NT2/D1 (cell line): ENCODE results near the gene MAN1A2.
"Not testable (repeated sequence)": the region's sequence is repeated elsewhere in the genome, so short reads cannot be mapped to it uniquely, and the experiment has no call there.

Experiments used
- DNase-seq: peaks from one replicate; pipeline ENCODE4 v3.0.0-alpha.2; 2011; ENCODE audit warnings: low read depth, low spot score
- H3K27me3 ChIP-seq: 2 replicates; pipeline ENCODE4 v1.6.0; 2011; ENCODE audit warnings: mild to moderate bottlenecking; ENCODE audit not compliant: insufficient read length, insufficient read depth
- H3K36me3 ChIP-seq: 2 replicates; pipeline ENCODE4 v1.6.1; 2011; ENCODE audit warnings: mild to moderate bottlenecking, low read length, mixed read lengths; ENCODE audit not compliant: insufficient read depth, insufficient read length
- H3K4me1 ChIP-seq: 2 replicates; pipeline ENCODE4 v1.5.1; 2011; ENCODE audit not compliant: insufficient read depth, insufficient read length
- H3K4me3 ChIP-seq: 2 replicates; pipeline ENCODE4 v1.5.1; 2011; ENCODE audit warnings: low read depth; ENCODE audit not compliant: insufficient read length
- H3K9ac ChIP-seq: 2 replicates; pipeline ENCODE4 v1.6.0; 2011; ENCODE audit warnings: low read depth; ENCODE audit not compliant: insufficient read length
- H3K9me3 ChIP-seq: 2 replicates; pipeline ENCODE4 v1.5.1; 2011; ENCODE audit warnings: mild to moderate bottlenecking, low read length; ENCODE audit not compliant: insufficient read depth
- SUZ12 ChIP-seq: IDR thresholded peaks from 2 replicates; pipeline ENCODE4 v1.6.1; 2011; ENCODE audit not compliant: insufficient read length, insufficient read depth; ENCODE audit errors: extremely low read depth
- YY1 ChIP-seq: IDR thresholded peaks from 2 replicates; pipeline ENCODE4 v1.6.1; 2011; ENCODE audit not compliant: insufficient read length, insufficient read depth
- ZNF274 ChIP-seq: IDR thresholded peaks from 2 replicates; pipeline ENCODE4 v1.6.1; 2011; ENCODE audit warnings: mild to moderate bottlenecking, low read depth, low read length

The MAN1A2 gene

GRCh38 chr1:117467336-117467735, 100.1 kb downstream of the MAN1A2 start:
- TF ChIP-seq SUZ12 = no peak
- TF ChIP-seq YY1 = no peak
- TF ChIP-seq ZNF274 = no peak
- no peak overlapping the region for H3K9ac ChIP-seq
- no peaks in the 10 kb centered on the region for H3K36me3 ChIP-seq
- DNase-seq = no peak
- no peak overlapping the region for H3K4me3 ChIP-seq
- no peaks in the 10 kb centered on the region for H3K9me3 ChIP-seq
- H3K27me3 ChIP-seq = no peaks in the 10 kb centered on the region
- H3K4me1 ChIP-seq = no peaks in the 10 kb centered on the region

- no peak for TF ChIP-seq ZNF274
- no peak for TF ChIP-seq SUZ12
- no peak for TF ChIP-seq YY1
These were observed 105.8 kb downstream of the MAN1A2 start for GRCh38 chr1:117473063-117473462.

GRCh38 chr1:117475495-117475894, 108.2 kb downstream of the MAN1A2 start:
- H3K36me3 ChIP-seq, H3K9me3 ChIP-seq, DNase-seq, H3K9ac ChIP-seq, H3K4me3 ChIP-seq, H3K4me1 ChIP-seq, H3K27me3 ChIP-seq: not testable (repeated sequence)

More at GRCh38 chr1:117473063-117473462, 105.8 kb downstream of the MAN1A2 start:
- H3K4me3 ChIP-seq = no peak overlapping the region
- H3K9ac ChIP-seq = no peak overlapping the region
- H3K4me1 ChIP-seq = no peaks in the 10 kb centered on the region
- no peaks in the 10 kb centered on the region for H3K9me3 ChIP-seq
- H3K27me3 ChIP-seq = no peaks in the 10 kb centered on the region
- DNase-seq = no peak
- H3K36me3 ChIP-seq = no peaks in the 10 kb centered on the region

GRCh38 chr1:117479086-117479485, 111.8 kb downstream of the MAN1A2 start:
- no peak overlapping the region for H3K4me3 ChIP-seq

DNA sequence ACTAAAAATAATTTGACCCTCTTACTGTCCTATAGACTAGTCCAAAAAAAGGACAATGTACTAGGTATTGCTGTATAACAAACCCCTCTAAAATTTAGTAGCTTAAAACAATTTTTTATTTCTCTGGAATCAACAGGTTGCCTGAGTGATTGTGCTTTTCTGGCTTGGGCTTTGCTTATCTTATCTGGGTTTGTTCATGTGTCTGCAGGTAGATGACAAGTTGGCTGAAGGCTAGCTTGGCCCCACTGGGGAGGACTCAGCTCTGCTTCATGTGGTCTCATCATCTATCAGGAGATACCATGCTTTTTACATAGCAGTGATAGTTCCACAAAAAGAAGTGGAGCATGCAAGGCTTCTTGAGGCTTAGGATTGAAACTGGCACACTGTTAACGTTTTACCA, 114.2 kb downstream of the MAN1A2 start:
- H3K4me3 ChIP-seq = no peak overlapping the region
- no peaks in the 10 kb centered on the region for H3K4me1 ChIP-seq
- no peak for DNase-seq
- no peaks in the 10 kb centered on the region for H3K27me3 ChIP-seq
- no peaks in the 10 kb centered on the region for H3K36me3 ChIP-seq
- H3K9me3 ChIP-seq = no peaks in the 10 kb centered on the region
- no peak for TF ChIP-seq ZNF274
- no peak for TF ChIP-seq SUZ12
- no peak for TF ChIP-seq YY1
- no peak overlapping the region for H3K9ac ChIP-seq

More at GRCh38 chr1:117479086-117479485, 111.8 kb downstream of the MAN1A2 start:
- no peaks in the 10 kb centered on the region for H3K27me3 ChIP-seq
- H3K36me3 ChIP-seq = no peaks in the 10 kb centered on the region
- no peaks in the 10 kb centered on the region for H3K4me1 ChIP-seq
- DNase-seq = no peak
- TF ChIP-seq ZNF274 = no peak
- no peak for TF ChIP-seq YY1
- no peak for TF ChIP-seq SUZ12
- no peaks in the 10 kb centered on the region for H3K9me3 ChIP-seq
- no peak overlapping the region for H3K9ac ChIP-seq

- H3K4me3 ChIP-seq = no peak overlapping the region
- H3K27me3 ChIP-seq = no peaks in the 10 kb centered on the region
- no peaks in the 10 kb centered on the region for H3K4me1 ChIP-seq
- DNase-seq = no peak
- H3K9me3 ChIP-seq = no peaks in the 10 kb centered on the region
- no peak overlapping the region for H3K9ac ChIP-seq
- no peaks in the 10 kb centered on the region for H3K36me3 ChIP-seq
- no peak for TF ChIP-seq YY1
- no peak for TF ChIP-seq ZNF274
- no peak for TF ChIP-seq SUZ12
These were observed 126.7 kb downstream of the MAN1A2 start for GRCh38 chr1:117493906-117494305.

GRCh38 chr1:117495068-117495467, 127.8 kb downstream of the MAN1A2 start:
- Histone ChIP-seq H3K9ac (no peak overlapping the region), H3K27me3 (no peaks in the 10 kb centered on the region), H3K4me1 (no peaks in the 10 kb centered on the region), H3K9me3 (no peaks in the 10 kb centered on the region), H3K36me3 (no peaks in the 10 kb centered on the region), H3K4me3 (no peak overlapping the region)
- TF ChIP-seq SUZ12 (no peak), ZNF274 (no peak), YY1 (no peak)
- no peak for DNase-seq

DNA sequence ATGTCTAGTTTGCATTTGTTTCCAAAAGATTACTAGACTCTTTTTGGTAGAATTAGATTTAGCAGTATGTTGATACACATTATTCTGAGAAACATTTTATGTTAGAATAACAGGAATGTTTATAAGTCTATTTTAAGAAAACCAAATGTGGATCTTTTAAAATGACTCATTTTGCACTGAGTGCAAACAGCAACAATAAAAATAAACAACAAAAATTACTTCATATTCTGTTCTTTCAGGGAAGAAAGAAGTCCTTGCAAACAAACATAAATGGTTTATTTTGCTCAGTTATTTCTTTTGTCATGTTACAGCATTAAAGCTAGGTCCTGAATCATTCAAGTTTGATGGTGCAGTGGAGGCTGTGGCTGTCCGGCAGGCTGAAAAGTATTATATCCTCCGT, 131.8 kb downstream of the MAN1A2 start:
- peaks cover 2% of the 10 kb centered on the region for H3K36me3 ChIP-seq
- no peak for DNase-seq
- no peaks in the 10 kb centered on the region for H3K27me3 ChIP-seq
- H3K9me3 ChIP-seq = no peaks in the 10 kb centered on the region
- TF ChIP-seq SUZ12 (no peak), YY1 (no peak), ZNF274 (no peak)
- H3K4me3 ChIP-seq = no peak overlapping the region
- H3K9ac ChIP-seq = no peak overlapping the region
- no peaks in the 10 kb centered on the region for H3K4me1 ChIP-seq
